HepG2 (cell line): ENCODE measurements around the gene CHSY3.

Experiments
- ELF4 ChIP-seq: sonication (generic); formaldehyde crosslinking; IDR thresholded peaks from 2 replicates; pipeline ENCODE4 v1.5.0; 2020; ENCODE audit warnings: missing genetic modification reagents, mild to moderate bottlenecking, moderate library complexity, borderline replicate concordance
- EP300 ChIP-seq, 3 experiments: sonication (generic) in 1 of 3; formaldehyde crosslinking in 1 of 3; IDR thresholded peaks; 2 replicates each; pipeline versions ENCODE4 v1.5.1 to v1.6.1; 2011 to 2020; ENCODE audit warnings: low read depth in 2 of 3, low read length in 2 of 3, borderline replicate concordance in 1 of 3, improper control_type of control experiment in 1 of 3, mild to moderate bottlenecking in 1 of 3, missing genetic modification reagents in 1 of 3, moderate library complexity in 1 of 3
- KMT2B ChIP-seq: IDR thresholded peaks from 2 replicates; pipeline ENCODE4 v1.6.1; 2016; ENCODE audit warnings: missing genetic modification reagents, missing compliant biosample characterization
- POLR2AphosphoS5 ChIP-seq: IDR thresholded peaks from 2 replicates; pipeline ENCODE4 v1.6.1; 2012; ENCODE audit warnings: low read depth, low read length
- RXRA ChIP-seq: sonication (generic); formaldehyde crosslinking; IDR thresholded peaks from 2 replicates; pipeline ENCODE4 v1.5.1; 2020; ENCODE audit warnings: missing genetic modification reagents
- SIN3A ChIP-seq: IDR thresholded peaks from 2 replicates; pipeline ENCODE4 v1.6.1; 2011; ENCODE audit warnings: low read depth, mild to moderate bottlenecking, control low read depth, low read length, borderline replicate concordance
- TAF15 ChIP-seq: fragments of 200-400 bp; formaldehyde crosslinking; IDR thresholded peaks from one replicate; pipeline ENCODE4 v1.6.1; 2018; ENCODE audit warnings: mild to moderate bottlenecking, low read depth, low read length; ENCODE audit not compliant: poor library complexity, severe bottlenecking
- ZNF776 ChIP-seq: sonication (generic); formaldehyde crosslinking; IDR thresholded peaks from 2 replicates; pipeline ENCODE4 v1.4.0; 2020; ENCODE audit warnings: mild to moderate bottlenecking, missing genetic modification reagents
- TF ChIP-seq, protein P1 (sequence below), 2 experiments: fragments of 450-650 bp in 1 of 2; sonication (generic) in 1 of 2; formaldehyde crosslinking in 1 of 2; IDR thresholded peaks; 2 replicates each; pipeline versions ENCODE4 v1.6.1 to v1.8.0; 2016 to 2022; ENCODE audit warnings: antibody characterized with exemption in 1 of 2, mild to moderate bottlenecking in 1 of 2, missing genetic modification reagents in 1 of 2
- TF ChIP-seq, protein P2 (sequence below), 2 experiments: sonication (generic) in 1 of 2; formaldehyde crosslinking in 1 of 2; IDR thresholded peaks; 2 replicates each; pipeline versions ENCODE4 v1.5.1 to v1.6.1; 2011 to 2020; ENCODE audit warnings: borderline replicate concordance in 1 of 2, low read depth in 1 of 2, low read length in 1 of 2, mild to moderate bottlenecking in 1 of 2, missing genetic modification reagents in 1 of 2, moderate library complexity in 1 of 2
- TF ChIP-seq, protein P3 (sequence below): sonication (generic); formaldehyde crosslinking; IDR thresholded peaks from 2 replicates; pipeline ENCODE4 v1.5.1; 2020; ENCODE audit warnings: missing genetic modification reagents, mild to moderate bottlenecking, borderline replicate concordance
- TF ChIP-seq, protein P4 (sequence below): sonication (generic); formaldehyde crosslinking; IDR thresholded peaks from 2 replicates; pipeline ENCODE4 v1.4.0; 2020; ENCODE audit warnings: mild to moderate bottlenecking, missing genetic modification reagents
- TF ChIP-seq, protein P5 (sequence below), 2 experiments: fragments of 450-650 bp in 1 of 2; sonication (generic) in 1 of 2; formaldehyde crosslinking; IDR thresholded peaks; 2 replicates each; pipeline versions ENCODE4 v1.5.0 to v1.8.0; 2020 to 2022; ENCODE audit warnings: mild to moderate bottlenecking in 1 of 2, missing genetic modification reagents in 1 of 2
- TF ChIP-seq, protein P6 (sequence below): sonication (generic); formaldehyde crosslinking; IDR thresholded peaks from 2 replicates; pipeline ENCODE4 v1.5.0; 2020; ENCODE audit warnings: mild to moderate bottlenecking, missing genetic modification reagents, moderate library complexity

DNA sequence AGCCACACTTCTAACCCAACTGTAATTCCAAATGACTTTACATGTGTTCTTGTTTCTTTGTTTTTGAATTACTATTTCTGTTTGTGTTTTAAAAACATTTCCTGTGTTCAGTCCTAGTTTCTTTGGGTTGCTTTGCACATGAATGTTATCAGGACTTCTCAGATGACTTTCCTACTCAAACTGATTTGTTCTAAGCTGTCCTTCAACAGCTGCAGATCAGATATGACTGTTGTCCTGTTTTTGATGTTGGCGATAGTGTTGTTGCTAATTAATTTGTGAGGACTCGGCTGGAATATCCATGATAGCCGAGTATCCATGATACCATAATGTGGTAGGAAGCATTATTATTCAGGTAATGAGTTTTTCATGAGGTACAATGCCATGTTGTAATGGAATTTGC, 98.6 kb downstream of the CHSY3 start:
- TF ChIP-seq ELF4 (CRISPR knock-in tag) (no peak), RXRA (no peak), KMT2B (no peak), TAF15 (no peak), POLR2AphosphoS5 (no peak), ZNF776 (CRISPR knock-in tag) (no peak), SIN3A (no peak), EP300 (IDR thresholded peaks at IDR 0.05; ENCODE audit: low read depth in 2 of 2, low read length in 2 of 2) (no peak), EP300 (CRISPR knock-in tag; IDR thresholded peaks at IDR 0.05; ENCODE audit: borderline replicate concordance) (no peak)
- TF ChIP-seq, protein P1, sequence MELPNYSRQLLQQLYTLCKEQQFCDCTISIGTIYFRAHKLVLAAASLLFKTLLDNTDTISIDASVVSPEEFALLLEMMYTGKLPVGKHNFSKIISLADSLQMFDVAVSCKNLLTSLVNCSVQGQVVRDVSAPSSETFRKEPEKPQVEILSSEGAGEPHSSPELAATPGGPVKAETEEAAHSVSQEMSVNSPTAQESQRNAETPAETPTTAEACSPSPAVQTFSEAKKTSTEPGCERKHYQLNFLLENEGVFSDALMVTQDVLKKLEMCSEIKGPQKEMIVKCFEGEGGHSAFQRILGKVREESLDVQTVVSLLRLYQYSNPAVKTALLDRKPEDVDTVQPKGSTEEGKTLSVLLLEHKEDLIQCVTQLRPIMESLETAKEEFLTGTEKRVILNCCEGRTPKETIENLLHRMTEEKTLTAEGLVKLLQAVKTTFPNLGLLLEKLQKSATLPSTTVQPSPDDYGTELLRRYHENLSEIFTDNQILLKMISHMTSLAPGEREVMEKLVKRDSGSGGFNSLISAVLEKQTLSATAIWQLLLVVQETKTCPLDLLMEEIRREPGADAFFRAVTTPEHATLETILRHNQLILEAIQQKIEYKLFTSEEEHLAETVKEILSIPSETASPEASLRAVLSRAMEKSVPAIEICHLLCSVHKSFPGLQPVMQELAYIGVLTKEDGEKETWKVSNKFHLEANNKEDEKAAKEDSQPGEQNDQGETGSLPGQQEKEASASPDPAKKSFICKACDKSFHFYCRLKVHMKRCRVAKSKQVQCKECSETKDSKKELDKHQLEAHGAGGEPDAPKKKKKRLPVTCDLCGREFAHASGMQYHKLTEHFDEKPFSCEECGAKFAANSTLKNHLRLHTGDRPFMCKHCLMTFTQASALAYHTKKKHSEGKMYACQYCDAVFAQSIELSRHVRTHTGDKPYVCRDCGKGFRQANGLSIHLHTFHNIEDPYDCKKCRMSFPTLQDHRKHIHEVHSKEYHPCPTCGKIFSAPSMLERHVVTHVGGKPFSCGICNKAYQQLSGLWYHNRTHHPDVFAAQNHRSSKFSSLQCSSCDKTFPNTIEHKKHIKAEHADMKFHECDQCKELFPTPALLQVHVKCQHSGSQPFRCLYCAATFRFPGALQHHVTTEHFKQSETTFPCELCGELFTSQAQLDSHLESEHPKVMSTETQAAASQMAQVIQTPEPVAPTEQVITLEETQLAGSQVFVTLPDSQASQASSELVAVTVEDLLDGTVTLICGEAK (IDR thresholded peaks at IDR 0.05), result no peak
- TF ChIP-seq, protein P1 (CRISPR knock-in tag; IDR thresholded peaks at IDR 0.05), result no peak
- TF ChIP-seq, protein P2, sequence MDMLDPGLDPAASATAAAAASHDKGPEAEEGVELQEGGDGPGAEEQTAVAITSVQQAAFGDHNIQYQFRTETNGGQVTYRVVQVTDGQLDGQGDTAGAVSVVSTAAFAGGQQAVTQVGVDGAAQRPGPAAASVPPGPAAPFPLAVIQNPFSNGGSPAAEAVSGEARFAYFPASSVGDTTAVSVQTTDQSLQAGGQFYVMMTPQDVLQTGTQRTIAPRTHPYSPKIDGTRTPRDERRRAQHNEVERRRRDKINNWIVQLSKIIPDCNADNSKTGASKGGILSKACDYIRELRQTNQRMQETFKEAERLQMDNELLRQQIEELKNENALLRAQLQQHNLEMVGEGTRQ (IDR thresholded peaks at IDR 0.05; ENCODE audit: low read depth, low read length), result no peak
- TF ChIP-seq, protein P2 (CRISPR knock-in tag; IDR thresholded peaks at IDR 0.05; ENCODE audit: borderline replicate concordance), result no peak
- TF ChIP-seq, protein P3, sequence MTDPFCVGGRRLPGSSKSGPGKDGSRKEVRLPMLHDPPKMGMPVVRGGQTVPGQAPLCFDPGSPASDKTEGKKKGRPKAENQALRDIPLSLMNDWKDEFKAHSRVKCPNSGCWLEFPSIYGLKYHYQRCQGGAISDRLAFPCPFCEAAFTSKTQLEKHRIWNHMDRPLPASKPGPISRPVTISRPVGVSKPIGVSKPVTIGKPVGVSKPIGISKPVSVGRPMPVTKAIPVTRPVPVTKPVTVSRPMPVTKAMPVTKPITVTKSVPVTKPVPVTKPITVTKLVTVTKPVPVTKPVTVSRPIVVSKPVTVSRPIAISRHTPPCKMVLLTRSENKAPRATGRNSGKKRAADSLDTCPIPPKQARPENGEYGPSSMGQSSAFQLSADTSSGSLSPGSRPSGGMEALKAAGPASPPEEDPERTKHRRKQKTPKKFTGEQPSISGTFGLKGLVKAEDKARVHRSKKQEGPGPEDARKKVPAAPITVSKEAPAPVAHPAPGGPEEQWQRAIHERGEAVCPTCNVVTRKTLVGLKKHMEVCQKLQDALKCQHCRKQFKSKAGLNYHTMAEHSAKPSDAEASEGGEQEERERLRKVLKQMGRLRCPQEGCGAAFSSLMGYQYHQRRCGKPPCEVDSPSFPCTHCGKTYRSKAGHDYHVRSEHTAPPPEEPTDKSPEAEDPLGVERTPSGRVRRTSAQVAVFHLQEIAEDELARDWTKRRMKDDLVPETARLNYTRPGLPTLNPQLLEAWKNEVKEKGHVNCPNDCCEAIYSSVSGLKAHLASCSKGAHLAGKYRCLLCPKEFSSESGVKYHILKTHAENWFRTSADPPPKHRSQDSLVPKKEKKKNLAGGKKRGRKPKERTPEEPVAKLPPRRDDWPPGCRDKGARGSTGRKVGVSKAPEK (CRISPR knock-in tag), result no peak
- TF ChIP-seq, protein P4, sequence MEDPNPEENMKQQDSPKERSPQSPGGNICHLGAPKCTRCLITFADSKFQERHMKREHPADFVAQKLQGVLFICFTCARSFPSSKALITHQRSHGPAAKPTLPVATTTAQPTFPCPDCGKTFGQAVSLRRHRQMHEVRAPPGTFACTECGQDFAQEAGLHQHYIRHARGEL (CRISPR knock-in tag), result no peak
- TF ChIP-seq, protein P5, sequence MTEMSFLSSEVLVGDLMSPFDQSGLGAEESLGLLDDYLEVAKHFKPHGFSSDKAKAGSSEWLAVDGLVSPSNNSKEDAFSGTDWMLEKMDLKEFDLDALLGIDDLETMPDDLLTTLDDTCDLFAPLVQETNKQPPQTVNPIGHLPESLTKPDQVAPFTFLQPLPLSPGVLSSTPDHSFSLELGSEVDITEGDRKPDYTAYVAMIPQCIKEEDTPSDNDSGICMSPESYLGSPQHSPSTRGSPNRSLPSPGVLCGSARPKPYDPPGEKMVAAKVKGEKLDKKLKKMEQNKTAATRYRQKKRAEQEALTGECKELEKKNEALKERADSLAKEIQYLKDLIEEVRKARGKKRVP (CRISPR knock-in tag; IDR thresholded peaks at IDR 0.05), result no peak
- TF ChIP-seq, protein P6, sequence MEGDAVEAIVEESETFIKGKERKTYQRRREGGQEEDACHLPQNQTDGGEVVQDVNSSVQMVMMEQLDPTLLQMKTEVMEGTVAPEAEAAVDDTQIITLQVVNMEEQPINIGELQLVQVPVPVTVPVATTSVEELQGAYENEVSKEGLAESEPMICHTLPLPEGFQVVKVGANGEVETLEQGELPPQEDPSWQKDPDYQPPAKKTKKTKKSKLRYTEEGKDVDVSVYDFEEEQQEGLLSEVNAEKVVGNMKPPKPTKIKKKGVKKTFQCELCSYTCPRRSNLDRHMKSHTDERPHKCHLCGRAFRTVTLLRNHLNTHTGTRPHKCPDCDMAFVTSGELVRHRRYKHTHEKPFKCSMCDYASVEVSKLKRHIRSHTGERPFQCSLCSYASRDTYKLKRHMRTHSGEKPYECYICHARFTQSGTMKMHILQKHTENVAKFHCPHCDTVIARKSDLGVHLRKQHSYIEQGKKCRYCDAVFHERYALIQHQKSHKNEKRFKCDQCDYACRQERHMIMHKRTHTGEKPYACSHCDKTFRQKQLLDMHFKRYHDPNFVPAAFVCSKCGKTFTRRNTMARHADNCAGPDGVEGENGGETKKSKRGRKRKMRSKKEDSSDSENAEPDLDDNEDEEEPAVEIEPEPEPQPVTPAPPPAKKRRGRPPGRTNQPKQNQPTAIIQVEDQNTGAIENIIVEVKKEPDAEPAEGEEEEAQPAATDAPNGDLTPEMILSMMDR (CRISPR knock-in tag), result no peak
